Measurements from ENCODE around the gene ACSS1. TPM values are rescaled to one million over a fixed set of nuclear protein-coding genes. Genes with fewer than 3 reads are reported as not detected.

The ACSS1 gene
- total RNA-seq, 2 experiments from 2014 or later = 15.2 to 16.2 TPM

DNA sequence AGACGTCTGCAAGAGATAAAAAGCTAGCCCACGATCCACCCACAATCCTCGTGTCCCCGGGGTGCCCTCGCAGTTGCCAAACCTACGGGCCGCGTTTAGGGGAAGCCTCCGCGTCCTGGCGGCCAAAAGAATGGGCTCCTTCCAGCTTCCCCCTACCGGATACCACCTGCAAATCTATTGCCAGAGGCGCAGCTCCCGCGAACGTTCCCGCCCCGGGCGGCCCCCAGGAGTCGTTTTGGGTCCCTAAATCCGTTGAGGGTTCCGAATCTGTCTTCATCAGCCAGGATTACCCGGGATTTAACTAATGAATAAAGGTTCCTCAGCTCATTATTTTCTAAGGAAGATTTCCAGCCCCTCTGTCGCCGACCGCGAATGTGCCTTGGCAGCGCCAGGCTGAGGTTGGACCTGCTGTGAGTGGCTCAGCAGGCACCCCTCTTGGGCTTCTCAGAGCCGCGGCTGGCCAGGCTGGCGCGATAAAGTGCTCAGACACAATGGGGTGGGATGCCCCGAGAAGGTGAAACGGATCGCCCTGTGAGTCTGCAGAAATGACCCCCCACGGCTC is 26.8 kb upstream of the ACSS1 start:
- no peak for DNase-seq
- no peaks in the 10 kb centered on the region for H3K36me3 Mint-ChIP-seq
- H3K27ac Mint-ChIP-seq = no peak overlapping the region
- no peak overlapping the region for H3K4me3 Mint-ChIP-seq
- ChIA-PET CTCF (interaction anchor here (1.0 kb wide), 1 partner anchor 94 kb away, joined by 5 read pairs; no protein-coding TSS in a partner anchor), POLR2A (no interaction called here)
- peaks cover 26% of the 10 kb centered on the region for H3K4me1 Mint-ChIP-seq (ENCODE audit: low read depth)
- intact Hi-C loops (cut with micrococcal nuclease) = loop anchor here (5.0 kb wide), 1 partner anchor 93 kb away; no protein-coding TSS in a partner anchor
- H3K9me3 Mint-ChIP-seq = no peaks in the 10 kb centered on the region
- H3K27me3 Mint-ChIP-seq = peaks cover 48% of the 10 kb centered on the region

DNA sequence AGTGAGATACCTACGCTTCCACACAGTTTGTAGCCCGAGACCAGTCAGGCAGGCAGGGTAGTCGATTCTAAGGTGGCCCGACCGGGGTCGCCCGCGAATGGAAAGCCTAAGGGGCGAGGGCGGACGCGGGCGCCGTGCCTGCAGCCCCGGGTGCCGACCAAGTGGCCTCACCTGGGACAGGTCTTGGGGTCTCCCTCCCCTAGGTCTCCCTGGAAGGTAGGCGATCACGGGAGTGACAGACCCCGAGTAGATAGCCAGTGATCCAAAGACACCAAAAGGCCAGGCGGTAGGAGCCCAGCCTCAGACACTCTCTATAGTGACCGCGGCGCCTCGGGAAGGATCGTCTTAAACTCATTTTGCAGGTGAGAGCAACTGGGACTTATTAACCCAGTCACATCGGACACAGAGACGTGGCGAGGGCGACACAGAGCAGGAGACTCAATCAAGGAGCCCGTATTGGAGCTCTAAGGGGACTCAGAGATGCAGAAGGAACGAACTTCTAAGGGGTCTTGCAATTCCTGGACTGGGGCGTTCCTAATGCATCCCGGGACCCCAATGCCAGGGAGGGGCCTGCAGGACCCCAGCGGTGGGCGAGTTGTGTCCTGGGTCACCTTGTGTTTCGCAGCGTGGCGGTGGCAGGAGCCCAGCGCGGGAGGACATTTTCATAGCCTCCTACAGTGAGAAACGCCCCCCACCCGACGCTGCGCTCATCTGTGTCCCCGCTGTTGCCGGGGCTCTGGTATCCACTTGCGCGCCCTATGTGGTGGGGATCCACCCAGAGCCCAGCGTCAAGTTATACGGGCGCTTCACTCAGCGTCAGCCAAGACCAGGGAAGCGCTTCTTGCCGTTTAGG is 26.1 kb upstream of the ACSS1 start:
- ChIA-PET CTCF (interaction anchor here (1.0 to 1.2 kb wide), 2 partner anchors 19 to 95 kb away, joined by 3 to 5 read pairs; no protein-coding TSS in a partner anchor), POLR2A (no interaction called here)
- DNase-seq = no peak
- no peaks in the 10 kb centered on the region for H3K9me3 Mint-ChIP-seq
- H3K4me1 Mint-ChIP-seq (ENCODE audit: low read depth) = peaks cover 26% of the 10 kb centered on the region
- no peaks in the 10 kb centered on the region for H3K36me3 Mint-ChIP-seq
- H3K27me3 Mint-ChIP-seq = peaks cover 53% of the 10 kb centered on the region
- intact Hi-C loops (cut with micrococcal nuclease) = loop anchor here (5.0 kb wide), 1 partner anchor 93 kb away; no protein-coding TSS in a partner anchor
- H3K4me3 Mint-ChIP-seq = no peak overlapping the region
- no peak overlapping the region for H3K27ac Mint-ChIP-seq

DNA sequence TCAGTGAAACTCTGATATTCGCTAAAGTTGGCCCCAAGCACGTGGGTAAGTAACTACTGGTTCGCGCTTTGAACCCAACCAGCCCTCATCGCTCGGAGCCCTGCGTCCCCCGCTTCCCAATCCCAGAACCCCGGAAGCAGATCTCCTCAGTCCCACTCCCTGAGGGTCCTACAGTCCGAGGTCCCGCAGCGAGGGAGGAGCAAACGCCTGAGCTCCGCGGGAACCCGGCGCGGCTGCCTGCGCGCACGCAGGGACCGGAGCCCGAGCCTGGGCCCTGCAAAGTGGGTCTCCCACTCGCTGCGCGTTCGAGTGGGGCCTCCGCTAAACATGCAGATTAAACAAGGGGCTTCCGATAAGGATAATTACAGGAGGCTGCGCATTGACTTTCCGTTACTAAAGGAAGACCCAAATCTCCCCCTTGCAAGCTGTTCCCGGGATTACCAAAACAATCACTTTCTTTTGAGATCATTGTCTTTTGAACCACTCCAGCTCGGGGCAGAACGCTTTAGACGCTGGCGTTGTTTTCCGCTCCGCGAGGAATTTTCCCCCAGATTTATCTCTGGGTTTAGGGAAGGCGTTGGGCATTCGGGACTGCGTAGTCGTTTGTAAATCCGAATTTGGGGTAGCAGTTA is 25.3 kb upstream of the ACSS1 start:
- no peak overlapping the region for H3K27ac Mint-ChIP-seq
- peaks cover 26% of the 10 kb centered on the region for H3K4me1 Mint-ChIP-seq (ENCODE audit: low read depth)
- H3K4me3 Mint-ChIP-seq = no peak overlapping the region
- H3K9me3 Mint-ChIP-seq = no peaks in the 10 kb centered on the region
- H3K27me3 Mint-ChIP-seq = peaks cover 58% of the 10 kb centered on the region
- ChIA-PET POLR2A (no interaction called here), CTCF (interaction anchor here (1.2 kb wide), 1 partner anchor 18 kb away, joined by 3 read pairs; no protein-coding TSS in a partner anchor)
- DNase-seq = no peak
- no peaks in the 10 kb centered on the region for H3K36me3 Mint-ChIP-seq
- intact Hi-C loops (cut with micrococcal nuclease) = loop anchor here (5.0 kb wide), 1 partner anchor 94 kb away; no protein-coding TSS in a partner anchor

DNA sequence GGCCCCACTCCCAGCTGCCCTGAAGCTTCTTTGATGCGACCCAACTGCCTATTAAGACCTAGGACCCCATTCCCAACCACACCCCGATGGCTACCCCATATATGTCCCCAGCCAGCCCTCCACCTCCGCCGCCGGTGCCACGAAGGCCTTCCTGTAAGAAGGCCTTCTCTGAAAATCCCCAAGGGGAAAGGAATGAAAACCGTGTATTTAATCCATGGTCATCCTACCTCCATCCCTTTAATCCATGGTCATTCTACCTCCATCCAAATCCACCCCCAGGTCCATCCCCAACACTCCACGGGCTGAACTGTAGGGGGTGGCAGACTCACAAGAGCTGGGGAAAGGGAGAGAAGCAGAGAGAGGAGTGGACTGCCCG is 24.5 kb upstream of the ACSS1 start:
- no peak overlapping the region for H3K4me3 Mint-ChIP-seq
- DNase-seq = no peak
- CTCF ChIA-PET = interaction anchor here (1.2 kb wide), 1 partner anchor 17 kb away, joined by 3 read pairs; no protein-coding TSS in a partner anchor
- intact Hi-C loops (cut with micrococcal nuclease) = loop anchor here (5.0 kb wide), 1 partner anchor 95 kb away; no protein-coding TSS in a partner anchor
- H3K27ac Mint-ChIP-seq = no peak overlapping the region
- peaks cover 26% of the 10 kb centered on the region for H3K4me1 Mint-ChIP-seq (ENCODE audit: low read depth)
- POLR2A ChIA-PET = no interaction called here
- H3K27me3 Mint-ChIP-seq = peaks cover 65% of the 10 kb centered on the region
- H3K9me3 Mint-ChIP-seq = no peaks in the 10 kb centered on the region
- no peaks in the 10 kb centered on the region for H3K36me3 Mint-ChIP-seq

DNA sequence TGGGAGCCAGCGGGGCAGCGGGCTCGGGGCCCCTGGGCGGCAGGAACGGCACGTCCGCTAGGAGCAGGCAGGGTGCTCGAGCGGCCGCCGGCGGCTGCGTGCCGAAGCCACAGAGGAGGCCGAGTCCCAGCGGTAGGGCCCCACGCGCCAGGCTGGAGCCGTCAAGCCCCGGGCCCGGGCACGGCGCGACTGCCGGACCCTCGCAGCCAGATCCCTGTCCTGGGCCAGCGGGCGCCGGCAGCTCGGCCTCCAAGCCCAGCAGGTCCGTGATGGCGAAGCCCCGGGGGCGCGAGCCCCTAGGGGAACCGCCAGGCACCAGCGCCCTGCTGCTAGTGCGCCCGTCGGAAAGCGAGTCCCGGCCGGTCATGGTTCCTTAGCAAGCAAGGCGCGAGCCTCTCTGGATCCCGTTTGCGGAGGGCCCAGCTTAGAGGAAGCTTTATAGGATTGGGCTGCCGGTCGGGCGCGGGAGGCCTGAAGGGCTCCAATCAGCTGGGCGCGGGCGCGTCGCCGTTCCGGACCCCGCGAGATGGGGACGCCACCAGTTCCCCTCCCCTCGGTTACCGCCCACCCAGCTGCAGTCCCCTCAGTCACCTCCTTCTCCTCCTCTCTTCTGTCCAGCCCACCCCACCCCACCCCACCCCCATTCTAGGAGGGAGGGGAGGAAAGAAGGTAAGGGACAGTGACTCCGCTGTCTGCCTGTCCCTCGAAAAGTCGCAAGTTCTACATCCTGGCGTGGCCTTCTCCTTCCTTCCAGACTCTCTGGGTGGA is 24.0 kb upstream of the ACSS1 start, which contains the start of gene VSX1:
VSX1 (minus strand) TSS at position 412 of the 768 bp plus-strand sequence; CDS start at position 367, 45 bp downstream.
- ChIA-PET POLR2A (no interaction called here), CTCF (no interaction called here)
- Mint-ChIP-seq H3K36me3 (no peaks in the 10 kb centered on the region), H3K27ac (no peak within 1 kb of the TSS), H3K4me1 (ENCODE audit: low read depth) (peaks cover 29% of the 10 kb centered on the region), H3K9me3 (no peaks in the 10 kb centered on the region), H3K27me3 (peaks cover 68% of the 10 kb centered on the region), H3K4me3 (no peak within 1 kb of the TSS)
- intact Hi-C loops (cut with micrococcal nuclease) = loop anchor here (5.0 kb wide), 1 partner anchor 95 kb away; no protein-coding TSS in a partner anchor
- no peak for DNase-seq

DNA sequence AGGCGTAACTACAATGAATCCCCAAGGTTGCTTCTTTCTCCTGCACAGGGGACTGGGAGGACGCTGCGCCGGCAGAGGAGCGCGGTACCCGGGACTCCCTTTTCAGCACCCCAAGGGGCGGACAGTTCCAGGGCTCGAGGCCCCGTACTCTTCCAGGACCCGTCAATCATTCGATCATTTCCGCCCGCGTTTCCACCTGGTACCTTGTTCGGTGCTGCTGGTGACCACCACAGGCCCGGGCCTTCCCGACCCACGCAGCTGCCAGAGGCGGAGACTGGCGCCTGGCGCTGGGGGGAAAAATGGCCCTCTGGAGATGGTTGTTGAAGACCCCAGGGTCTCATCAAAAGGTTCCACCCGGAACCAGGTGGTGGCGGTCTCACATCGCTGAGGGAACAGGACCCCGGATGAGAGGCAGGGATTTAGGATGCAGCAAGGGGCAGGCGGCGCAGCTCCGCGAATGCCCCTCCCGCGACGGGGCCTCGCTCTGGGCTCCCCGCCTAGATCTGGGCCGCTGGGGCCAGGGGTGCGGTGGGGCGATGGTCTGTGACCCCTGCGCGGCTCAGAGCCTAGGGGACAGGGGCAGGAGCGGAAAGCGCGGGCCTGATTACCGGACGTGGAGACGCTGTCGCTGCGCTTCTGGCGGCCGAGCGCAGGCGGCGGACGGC is 23.3 kb upstream of the ACSS1 start:
- ChIA-PET POLR2A (no interaction called here), CTCF (interaction anchor here (1.3 kb wide), 1 partner anchor 16 kb away, joined by 3 read pairs; no protein-coding TSS in a partner anchor)
- Mint-ChIP-seq H3K27ac (no peak overlapping the region), H3K9me3 (no peaks in the 10 kb centered on the region), H3K27me3 (peaks cover 71% of the 10 kb centered on the region), H3K36me3 (no peaks in the 10 kb centered on the region), H3K4me3 (no peak overlapping the region), H3K4me1 (ENCODE audit: low read depth) (peaks cover 32% of the 10 kb centered on the region)
- DNase-seq = peak; percentile 56
- intact Hi-C loops (cut with micrococcal nuclease) = loop anchor here (5.0 kb wide), 1 partner anchor 96 kb away; no protein-coding TSS in a partner anchor

DNA sequence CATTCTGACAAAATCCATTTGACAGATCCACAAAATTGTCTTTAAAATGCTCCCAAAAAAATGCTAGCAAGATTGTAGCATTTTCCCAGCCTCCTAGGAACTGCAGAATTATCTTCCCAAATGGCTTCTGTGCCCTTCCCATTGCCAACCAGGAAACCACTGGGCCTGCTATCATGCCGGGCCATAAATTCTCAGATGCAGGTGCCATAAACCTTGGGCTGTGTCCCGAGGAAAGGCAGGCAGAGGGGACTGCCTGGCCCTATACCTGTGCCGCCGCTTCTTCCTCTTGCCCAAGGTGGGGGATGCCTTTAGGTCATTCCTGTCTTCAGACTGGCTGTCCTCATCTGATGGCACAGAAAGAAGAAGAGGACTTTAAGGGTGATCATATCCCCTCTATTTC is 21.2 kb upstream of the ACSS1 start:
- CTCF ChIA-PET = no interaction called here
- POLR2A ChIA-PET = no interaction called here
- H3K27me3 Mint-ChIP-seq = peaks cover 58% of the 10 kb centered on the region
- H3K9me3 Mint-ChIP-seq = no peaks in the 10 kb centered on the region
- H3K36me3 Mint-ChIP-seq = no peaks in the 10 kb centered on the region
- peaks cover 26% of the 10 kb centered on the region for H3K4me1 Mint-ChIP-seq (ENCODE audit: low read depth)
- intact Hi-C loops (cut with micrococcal nuclease) = no loop called here
- no peak overlapping the region for H3K27ac Mint-ChIP-seq
- no peak overlapping the region for H3K4me3 Mint-ChIP-seq
- DNase-seq = no peak

DNA sequence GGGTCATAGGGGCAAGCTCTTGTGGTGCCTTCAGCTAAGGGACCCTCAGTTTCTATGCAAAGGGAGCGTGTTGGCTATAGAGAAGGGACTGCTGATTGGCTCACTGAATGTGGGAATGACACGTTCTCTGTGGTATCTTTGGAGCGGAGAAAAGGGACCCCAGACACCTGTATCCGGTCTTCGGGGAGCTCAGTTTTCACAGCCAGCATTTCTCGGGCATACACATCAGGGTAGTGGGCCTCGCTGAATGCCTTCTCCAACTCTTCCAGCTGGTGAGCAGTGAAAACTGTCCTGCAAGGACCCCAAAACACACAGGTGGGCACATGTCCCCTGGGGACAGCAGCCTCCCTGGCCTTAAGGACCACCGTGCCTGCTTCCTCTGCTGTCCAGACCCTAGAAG is 20.7 kb upstream of the ACSS1 start:
- Mint-ChIP-seq H3K36me3 (no peaks in the 10 kb centered on the region), H3K27ac (no peak overlapping the region), H3K4me3 (no peak overlapping the region), H3K9me3 (no peaks in the 10 kb centered on the region), H3K4me1 (ENCODE audit: low read depth) (peaks cover 22% of the 10 kb centered on the region), H3K27me3 (peaks cover 56% of the 10 kb centered on the region)
- POLR2A ChIA-PET = no interaction called here
- DNase-seq = no peak
- intact Hi-C loops (cut with micrococcal nuclease) = no loop called here
- CTCF ChIA-PET = interaction anchor here (2.0 kb wide), 1 partner anchor 85 kb away, joined by 5 read pairs; no protein-coding TSS in a partner anchor

DNA sequence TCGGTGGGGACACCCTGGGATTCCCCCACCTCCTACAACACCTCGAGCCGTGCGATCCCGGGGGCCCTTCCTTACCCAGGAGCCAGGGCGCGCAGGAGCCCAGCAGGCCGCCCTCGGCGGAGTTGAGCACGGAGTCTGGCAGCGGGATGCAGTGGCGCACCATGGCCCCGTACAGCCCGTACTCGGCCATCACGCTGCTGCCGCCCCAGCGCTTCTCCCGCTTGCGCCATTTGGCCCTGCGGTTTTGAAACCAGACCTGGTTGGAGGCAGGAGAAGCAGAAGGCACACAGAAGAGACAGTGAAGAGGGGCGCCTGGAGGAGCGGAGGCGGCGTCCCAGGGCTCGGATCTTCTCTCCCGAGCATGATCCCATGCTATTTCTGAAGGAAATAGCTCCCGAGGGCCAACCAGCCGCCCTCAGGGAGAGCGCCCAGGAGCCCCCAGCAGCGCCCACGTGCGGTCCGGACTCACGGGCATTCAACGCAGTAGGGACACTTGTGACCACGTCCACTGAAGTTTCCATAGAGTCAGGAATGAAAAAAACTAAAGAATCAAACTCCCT is 19.8 kb upstream of the ACSS1 start:
- Mint-ChIP-seq H3K27ac (no peak overlapping the region), H3K36me3 (no peaks in the 10 kb centered on the region), H3K4me1 (ENCODE audit: low read depth) (peaks cover 19% of the 10 kb centered on the region), H3K4me3 (no peak overlapping the region), H3K27me3 (peaks cover 58% of the 10 kb centered on the region), H3K9me3 (no peaks in the 10 kb centered on the region)
- POLR2A ChIA-PET = no interaction called here
- DNase-seq = no peak
- CTCF ChIA-PET = interaction anchor here (2.0 kb wide), 1 partner anchor 84 kb away, joined by 5 read pairs; no protein-coding TSS in a partner anchor
- intact Hi-C loops (cut with micrococcal nuclease) = no loop called here

DNA sequence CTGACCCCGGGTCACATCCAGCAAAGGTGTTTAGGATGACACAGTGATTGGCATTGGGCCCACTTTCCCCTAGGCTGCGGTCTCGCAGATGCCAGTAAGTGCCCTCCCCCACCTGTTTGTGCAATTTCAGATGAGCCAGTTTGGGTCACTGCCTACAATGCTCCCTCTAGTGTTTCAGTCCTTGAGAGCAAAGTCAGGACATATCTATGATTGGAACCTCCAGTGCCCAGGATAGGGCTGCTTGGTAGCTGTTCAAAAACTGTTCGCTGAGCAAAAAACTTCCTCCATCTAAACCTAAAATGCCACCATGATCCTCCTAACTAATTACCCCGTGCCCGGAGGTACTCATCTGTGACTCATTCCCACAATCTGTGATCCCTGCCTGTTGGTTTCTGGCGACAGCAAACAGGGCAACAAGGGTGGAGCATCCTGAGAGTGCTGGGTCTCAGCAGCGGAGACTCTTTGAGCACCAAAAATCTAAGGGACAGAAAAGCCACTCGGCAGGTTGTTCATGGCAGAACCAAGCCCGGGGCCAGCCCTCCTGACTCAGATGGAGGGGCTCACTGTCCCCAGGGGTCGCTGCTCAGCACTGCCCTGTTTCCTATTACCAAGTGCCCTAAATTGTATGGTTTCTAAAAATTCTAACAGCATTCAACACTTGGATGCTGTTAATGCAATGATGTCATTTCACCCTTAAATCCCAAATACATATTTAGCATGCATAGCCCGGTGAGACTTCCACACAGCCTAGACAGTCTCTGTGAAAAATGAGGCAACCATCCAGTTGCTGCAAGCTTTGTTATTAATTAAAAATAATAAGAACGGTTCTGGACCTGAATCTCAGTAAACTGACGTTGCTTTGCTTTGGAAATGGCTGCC is 19.0 kb upstream of the ACSS1 start:
- Mint-ChIP-seq H3K27me3 (peaks cover 58% of the 10 kb centered on the region), H3K36me3 (no peaks in the 10 kb centered on the region), H3K27ac (no peak overlapping the region), H3K4me3 (no peak overlapping the region), H3K4me1 (ENCODE audit: low read depth) (peaks cover 15% of the 10 kb centered on the region), H3K9me3 (no peaks in the 10 kb centered on the region)
- CTCF ChIA-PET = interaction anchor here (2.0 kb wide), 1 partner anchor 83 kb away, joined by 5 read pairs; no protein-coding TSS in a partner anchor
- peak; percentile 41 for DNase-seq
- POLR2A ChIA-PET = no interaction called here
- intact Hi-C loops (cut with micrococcal nuclease) = no loop called here
